NCI-H1436 (cell line): ENCODE data around the gene DIO3.

Experiments used
- DNase-seq: peaks from one replicate; lab custom pipeline; 2025; lab: John Stamatoyannopoulos, UW

The DIO3 gene

DNA sequence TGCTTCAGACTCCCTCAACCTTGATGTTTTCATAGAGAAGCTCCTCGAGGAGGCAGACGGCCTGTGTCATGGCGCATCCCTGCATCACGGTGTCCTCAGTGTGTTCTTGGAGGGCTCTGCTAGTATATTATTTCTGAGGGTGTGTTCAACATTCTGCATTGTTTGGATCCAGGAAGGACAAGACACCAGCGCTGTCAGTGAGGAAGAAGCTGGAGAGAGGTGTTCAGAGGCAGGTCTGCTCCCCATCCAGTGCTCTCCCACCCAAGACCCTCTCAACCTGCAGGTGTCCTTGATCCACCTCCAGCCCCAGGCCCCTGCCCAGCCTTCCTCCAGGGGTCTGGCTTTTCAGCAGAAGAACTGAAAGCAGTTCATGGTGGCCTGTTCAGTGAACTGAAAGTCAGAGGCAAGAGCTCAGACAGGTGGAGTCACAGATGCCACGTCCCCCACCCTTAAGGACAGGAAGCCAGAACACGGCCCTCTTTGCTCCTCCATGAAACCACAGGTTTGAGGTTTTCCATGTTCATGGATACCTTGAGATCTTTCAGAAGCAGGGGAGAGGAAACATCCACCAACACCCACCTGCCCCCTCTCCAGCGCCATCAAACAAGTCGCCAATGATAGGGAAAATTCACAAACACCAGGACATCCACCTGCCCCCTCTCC is 37.4 kb downstream of the DIO3 start:
- no peak for DNase-seq

DNA sequence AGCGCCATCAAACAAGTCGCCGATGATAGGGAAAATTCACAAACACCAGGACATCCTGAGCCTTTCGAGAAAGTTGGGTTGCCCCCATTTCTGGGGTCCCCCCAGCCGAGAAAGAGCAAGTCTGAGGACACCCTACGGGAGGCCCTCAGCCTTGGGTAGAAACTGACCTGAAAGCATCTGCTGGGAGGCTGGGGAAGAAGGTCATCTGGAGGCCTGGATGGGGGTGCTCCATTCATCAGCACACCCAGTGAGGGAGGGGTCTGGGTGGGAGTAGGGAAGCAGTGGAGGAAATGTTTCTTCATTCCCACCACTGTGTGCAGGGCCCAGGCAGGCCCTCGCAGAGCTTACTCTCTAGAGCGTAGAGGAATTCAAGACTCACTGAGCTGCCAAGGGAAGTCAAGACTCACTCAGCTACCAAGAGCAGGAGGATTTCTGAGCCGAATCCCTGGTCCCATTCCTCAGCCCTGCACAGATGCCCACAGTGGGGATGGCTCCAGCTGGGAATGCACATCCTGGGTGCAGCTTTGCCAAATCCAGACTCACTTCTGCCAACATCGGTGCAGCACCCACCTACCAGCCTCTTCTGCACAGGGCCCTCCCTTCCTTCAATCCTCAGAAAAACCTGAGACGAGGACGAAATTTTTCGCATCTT is 38.1 kb downstream of the DIO3 start:
- no peak for DNase-seq

DNA sequence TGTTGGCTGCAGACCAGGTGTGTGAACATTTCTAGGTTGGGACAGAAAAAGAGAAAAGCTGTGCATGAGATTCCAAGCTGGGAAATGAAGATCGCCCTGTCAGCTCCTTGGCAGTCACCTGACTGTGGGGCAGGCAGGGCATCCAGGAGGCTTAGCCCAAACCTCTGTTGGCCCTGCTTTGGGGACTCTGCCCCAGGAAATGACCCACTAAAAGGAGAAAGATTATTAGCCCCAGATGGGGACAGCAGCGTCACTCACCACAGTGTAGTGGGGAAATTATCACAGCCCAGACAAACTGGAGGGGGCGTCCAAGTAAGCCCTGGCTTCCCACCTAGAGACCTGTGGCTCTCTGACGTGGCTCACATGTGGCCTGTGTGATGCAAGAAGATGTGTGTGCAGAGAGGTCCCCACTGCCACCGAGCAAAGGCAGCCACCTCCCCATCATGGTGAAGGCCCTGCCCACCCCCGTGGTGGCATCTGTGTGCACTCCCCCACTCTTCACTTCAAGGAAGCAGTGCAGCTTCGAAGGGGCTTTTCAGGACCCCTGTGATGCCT is 39.1 kb downstream of the DIO3 start:
- no peak for DNase-seq

DNA sequence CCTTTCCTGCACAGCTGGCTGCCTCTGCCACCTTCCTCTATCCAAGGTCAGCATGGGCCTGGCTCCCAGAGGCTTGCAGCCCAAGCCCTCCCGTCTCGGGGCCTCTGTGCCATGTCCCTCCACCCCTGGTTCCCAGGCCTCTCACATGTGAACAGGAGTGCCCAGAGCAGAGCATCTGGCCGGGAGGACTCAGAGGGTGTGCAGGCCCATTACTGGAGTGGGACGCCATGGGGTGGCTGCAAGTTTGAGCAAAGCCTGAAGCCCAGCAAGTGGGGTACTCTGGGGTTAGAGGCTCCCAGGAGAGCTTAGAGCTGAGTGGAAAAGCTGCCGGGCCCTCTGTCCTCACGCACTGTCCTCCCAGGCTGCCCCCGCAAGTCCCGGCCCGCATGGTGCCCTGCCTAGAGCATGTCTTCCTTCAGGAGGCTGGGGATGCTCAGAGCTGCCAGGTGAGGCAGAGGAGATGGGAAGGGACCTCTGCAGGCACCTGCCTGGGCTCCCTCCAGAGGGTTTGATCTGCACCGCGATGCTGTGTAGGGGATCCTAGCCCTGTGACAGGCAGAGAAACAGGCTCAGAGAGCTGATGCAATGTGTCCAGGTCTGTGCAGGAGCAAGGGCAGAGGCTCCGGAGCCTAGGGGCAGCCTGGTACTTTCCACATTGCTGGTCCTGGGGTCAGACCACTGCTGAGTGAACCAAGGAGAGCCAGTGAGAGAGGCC is 39.8 kb downstream of the DIO3 start:
- no peak for DNase-seq

DNA sequence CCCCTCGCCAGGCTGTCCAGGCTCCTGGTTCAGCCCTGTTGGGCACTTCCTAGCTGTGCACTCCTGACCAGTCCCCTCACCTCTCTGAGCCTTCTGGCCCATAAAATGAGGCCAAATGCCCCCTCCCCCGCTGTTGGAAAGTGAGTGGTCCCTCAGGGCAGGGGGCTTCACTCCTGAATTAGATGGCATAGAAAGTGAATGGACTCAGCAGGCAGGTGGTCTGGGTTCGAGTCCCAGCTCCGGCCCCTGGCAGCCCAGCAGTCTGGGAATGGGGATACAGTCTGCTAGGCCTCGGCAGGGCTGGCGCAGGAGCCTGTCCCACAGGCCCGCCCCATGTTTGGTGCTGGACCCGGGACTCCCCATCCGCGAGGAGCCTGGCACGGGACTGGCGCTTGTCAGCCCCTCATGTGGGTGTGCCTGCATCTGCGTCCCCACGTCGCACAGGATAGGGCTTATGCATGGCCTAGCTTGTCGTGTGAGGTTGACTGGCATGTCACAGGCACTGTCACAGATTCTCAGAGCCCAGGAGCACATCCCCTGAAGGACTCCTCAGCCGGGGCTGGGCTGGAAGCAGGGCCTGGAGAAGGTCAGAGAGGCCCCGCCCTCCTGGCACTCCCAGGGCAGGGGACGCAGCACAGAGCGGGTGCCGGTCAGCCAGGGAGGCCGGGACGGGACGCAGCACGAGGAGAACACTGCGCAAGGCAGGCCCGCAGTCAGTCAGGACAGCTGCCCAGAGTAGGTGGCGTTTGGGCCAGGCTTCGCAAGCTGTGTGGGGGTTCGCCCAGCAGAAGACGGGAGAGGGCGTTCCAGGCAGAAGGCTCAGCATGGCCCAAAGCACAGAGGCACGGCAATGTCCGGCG is 40.5 kb downstream of the DIO3 start:
- DNase-seq: no peak

DNA sequence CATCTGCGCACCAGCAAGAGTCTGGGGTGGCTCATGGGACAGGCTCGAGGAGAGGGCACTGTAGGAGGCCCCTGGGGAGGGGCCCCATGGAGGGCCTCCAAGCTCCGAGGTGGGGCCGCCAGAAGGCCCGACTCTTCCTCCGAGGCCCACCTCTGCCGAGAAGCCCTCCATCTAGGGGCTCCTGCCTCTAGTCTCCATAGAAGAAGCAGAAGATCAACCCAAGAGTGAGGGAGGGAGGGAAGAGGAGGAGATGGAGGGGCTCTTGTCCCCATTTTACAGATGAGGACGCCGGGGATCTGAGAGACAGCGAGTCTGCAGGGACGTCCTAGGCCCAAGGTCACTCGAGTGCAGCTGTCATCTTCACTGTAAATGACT is 41.2 kb downstream of the DIO3 start:
- DNase-seq: no peak

DNA sequence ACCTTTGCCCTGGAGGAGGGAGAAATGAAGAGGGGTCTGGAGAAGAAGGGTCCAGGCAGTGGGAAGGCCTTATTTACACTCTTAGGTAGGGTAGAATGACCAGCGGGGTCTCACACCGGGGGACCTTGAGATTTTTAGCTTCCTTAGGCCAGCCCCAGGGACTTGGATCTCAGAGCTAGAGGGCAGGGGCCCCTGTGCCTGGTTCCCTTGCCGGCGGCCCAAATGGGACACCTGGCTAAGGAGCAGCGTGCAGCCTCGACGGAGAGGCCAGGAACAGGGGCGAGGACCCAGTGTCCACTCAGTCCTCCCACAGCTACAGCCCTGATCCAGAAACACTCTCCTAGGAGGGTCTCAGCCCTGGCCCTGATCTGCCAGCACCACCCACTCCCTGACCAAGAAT is 41.8 kb downstream of the DIO3 start:
- DNase-seq: no peak

DNA sequence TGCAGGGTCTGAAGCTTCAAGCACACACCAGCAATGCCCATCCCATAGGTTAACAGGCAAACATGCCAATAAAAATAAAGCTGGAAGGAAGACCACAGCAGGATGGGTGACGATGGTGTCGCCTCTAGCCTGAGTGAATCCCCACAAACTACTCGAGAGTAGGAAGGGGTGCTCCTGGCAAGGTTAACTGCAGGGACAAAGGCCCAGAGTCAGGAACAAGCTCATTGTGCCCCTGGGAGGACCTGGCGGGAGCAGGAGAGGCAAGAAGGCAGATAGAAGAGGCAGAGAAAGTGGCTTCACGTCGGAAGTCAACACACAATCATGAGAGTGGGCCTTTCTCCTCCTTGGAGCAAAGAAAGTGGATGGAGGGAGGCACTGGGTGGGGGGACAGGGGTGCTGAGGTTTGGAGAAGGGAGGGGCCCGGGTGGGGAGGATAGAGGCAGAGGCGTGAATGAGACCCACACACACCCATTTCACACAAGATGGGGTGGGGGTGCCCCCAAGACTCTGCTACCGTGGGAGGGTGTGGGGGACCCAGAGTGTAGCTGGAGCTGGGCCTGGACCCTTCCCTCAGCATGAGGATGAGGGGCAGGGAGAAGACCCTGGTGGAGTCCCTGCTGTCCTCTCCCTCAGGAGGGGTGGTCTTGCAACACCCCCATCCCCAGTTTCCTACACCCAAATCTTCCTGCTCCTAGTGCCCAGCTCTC is 43.1 kb downstream of the DIO3 start:
- DNase-seq: no peak

DNA sequence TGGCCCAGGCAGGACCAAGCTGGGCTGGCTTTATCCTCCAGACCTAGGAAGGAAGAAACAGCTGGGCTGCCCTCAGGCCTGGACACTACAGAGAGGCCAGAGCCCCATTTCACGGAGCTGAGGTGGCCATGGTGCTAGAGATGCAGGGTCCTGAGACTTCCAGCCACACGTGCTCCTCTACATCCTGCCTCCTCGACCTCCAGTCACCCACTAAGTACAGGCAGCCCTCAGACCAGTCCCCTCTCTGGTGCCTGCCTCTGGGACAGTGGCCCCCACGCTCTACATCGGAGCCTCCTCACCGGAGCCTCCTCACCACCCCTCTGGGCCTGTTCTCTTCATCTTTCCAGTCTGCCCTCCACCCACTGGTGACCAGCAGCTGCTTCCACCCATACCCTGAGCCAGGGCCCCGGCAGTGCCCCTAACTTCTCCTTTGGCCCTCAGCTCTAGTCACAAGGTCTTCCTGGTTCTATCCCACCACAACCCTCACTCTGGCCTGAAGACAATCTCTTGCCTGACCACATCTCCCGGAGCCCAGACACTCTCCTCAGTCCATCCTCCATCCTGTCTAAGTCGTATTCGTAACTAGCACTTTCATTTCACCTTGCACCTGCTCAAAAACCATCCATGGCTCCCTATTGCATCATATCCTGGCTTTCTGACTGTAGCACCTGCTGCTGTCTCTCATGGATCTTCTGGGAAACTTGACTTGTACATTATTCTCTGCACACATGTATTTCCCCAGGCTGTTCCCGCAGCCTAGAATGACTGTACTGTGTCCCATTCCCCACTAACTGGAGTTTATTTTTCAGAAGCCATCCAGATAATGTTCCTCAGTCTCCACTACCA is 43.9 kb downstream of the DIO3 start:
- no peak for DNase-seq

DNA sequence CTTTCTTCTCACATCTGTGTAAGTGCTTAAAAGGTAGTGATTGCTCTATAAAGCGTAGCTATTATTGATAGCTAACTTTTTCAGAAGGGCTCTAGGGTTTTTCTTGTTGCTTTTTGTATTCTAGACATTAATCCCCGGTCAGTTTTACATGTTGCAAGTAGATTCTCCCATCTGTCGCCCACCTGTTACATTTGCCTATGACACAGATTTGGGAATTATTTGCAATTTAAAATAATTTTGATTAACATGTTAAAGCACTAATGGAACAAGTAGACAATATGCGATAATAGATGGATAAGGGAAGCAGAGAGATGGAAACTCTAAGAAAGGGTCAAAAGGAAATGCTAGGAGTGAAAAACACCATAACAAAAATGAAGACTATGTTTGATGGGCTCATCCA is 44.5 kb downstream of the DIO3 start:
- DNase-seq: no peak
